Heart right ventricle (tissue), 16 donors: ENCODE data around the gene TMOD2. TPM values are rescaled to one million over a fixed set of nuclear protein-coding genes. Genes with fewer than 3 reads are reported as not detected.

ENCODE experiments used
- ATAC-seq, 8 donors: fragments of 200-7000 bp; cut with Tn5 transposase; one replicate each; pipeline ENCODE4 v1.9.1; 2020; ENCODE audit warnings: mild to moderate bottlenecking in 8 of 8, moderate library complexity in 8 of 8, moderate number of reproducible peaks in 1 of 8
- DNase-seq, 2 donors: peaks; one replicate each; pipeline ENCODE4 v3.0.0-alpha.2; 2020
- H3K27ac ChIP-seq, 10 donors: fragments of 200-600 bp; sonication (generic) in 2 of 10; one replicate each; pipeline versions ENCODE4 v1.5.0 to v1.8.0; 2020 to 2022; ENCODE audit warnings: mild to moderate bottlenecking in 3 of 10
- H3K27me3 ChIP-seq, 7 donors: fragments of 200-600 bp; one replicate each; pipeline ENCODE4 v1.8.0; 2021 to 2022; ENCODE audit warnings: mild to moderate bottlenecking in 2 of 7
- H3K36me3 ChIP-seq, 9 donors: fragments of 200-600 bp; sonication (generic) in 1 of 9; one replicate each; pipeline versions ENCODE4 v1.5.0 to v1.8.0; 2020 to 2022; ENCODE audit warnings: mild to moderate bottlenecking in 2 of 9
- H3K4me1 ChIP-seq, 9 donors: fragments of 200-600 bp; sonication (generic) in 1 of 9; one replicate each; pipeline versions ENCODE4 v1.5.0 to v1.8.0; 2020 to 2022; ENCODE audit warnings: mild to moderate bottlenecking in 4 of 9
- H3K4me3 ChIP-seq, 10 donors: fragments of 200-600 bp; sonication (generic) in 2 of 10; one replicate each; pipeline versions ENCODE4 v1.5.0 to v1.8.0; 2020 to 2022; ENCODE audit warnings: mild to moderate bottlenecking in 7 of 10, moderate library complexity in 2 of 10
- H3K9me3 ChIP-seq, 11 donors: fragments of 200-600 bp in 10 of 11; sonication (generic) in 2 of 11; one replicate each; pipeline versions ENCODE4 v1.5.0 to v1.8.0; 2013 to 2022; ENCODE audit warnings: mild to moderate bottlenecking in 2 of 11, control low read depth in 1 of 11, moderate library complexity in 1 of 11
- WGBS, 2 donors: extraction: QIAGEN DNeasy Blood & Tissue Kit; methylation state at CpG; one replicate each; pipeline ENCODE4 v1.1.7; 2013; ENCODE audit warnings: inconsistent platforms in 1 of 2; 5-methylcytosine and 5-hydroxymethylcytosine counted together
- intact Hi-C, 10 donors: fragments of 100-400 bp; cut with DNase I; formaldehyde crosslinking; loops; one replicate each; pipeline versions ENCODE4 v1.11.1 to v1.14.2; 2022
- polyA plus RNA-seq, 2 donors: library from polyadenylated mRNA; stranded (reverse); fragments of 200-250 nt; gene quantifications; one replicate each; pipeline ENCODE4 v1.2.3, GENCODE V29; 2013
- total RNA-seq, 10 donors: library from RNA; stranded (reverse); fragmentation: NEBNext Ultra II Directional in 3 of 10; extraction: Animal tissue kit (Norgen Biotek cat#: 25700) in 3 of 10; gene quantifications; one replicate each; pipeline versions ENCODE4 v1.2.1 to v1.2.4, GENCODE V29; 2021 to 2023
- TF ChIP-seq, protein P1 (sequence below), 9 donors: fragments of 200-600 bp; sonication (generic) in 2 of 9; IDR thresholded peaks; one replicate each; pipeline versions ENCODE4 v1.5.0 to v1.8.0; 2021 to 2022; ENCODE audit warnings: antibody characterized with exemption in 9 of 9, mild to moderate bottlenecking in 5 of 9, moderate library complexity in 1 of 9
- donor health status: Arrhythmogenic right ventricular cardiomyopathy.
- donor health status: ischemic (EF 13 %, LVEDD 7.1; RV severe dilation, severe dysfunction).
- donor health status: healthy with polysubstance abuse.
- donor health status: DM: no; HTN: yes; CAD: no.
- donor health status: DM: no; HTN: no; CAD: no.
- donor health status: ischemic (EF 25% LVEDD 6.9; RV normal size, moderate dysfunction).
- donor health status: ischemic (EF 25% LVEDD 5.7; RV mildly dilated, moderate dysfunction).
- donor health status: healthy.
- donor health status: DM: yes; HTN: yes; CAD: no.
- donor health status: Ischemic cardiomyopathy.
- donor health status: ischemic (EF 35%, LVEDD 5.7; RV mildly dilated, moderate dysfunction).
- donor health status: nonischemic (EF 11% LVEDD 7.7; RV severe dilation, severe dysfunction).
- donor health status: DM: yes; HTN: yes; CAD: no.
- donor health status: PGD.
- donor health status: ischemic (EF 29% LVEDD 5.4; RV normal size, mild dysfunction).
- donor health status: nonischemic (EF 23%, LVEDD 6.1; RV moderate dilation, normal function).

Gene TMOD2
- total and polyA plus RNA-seq, 12 donors: 1.5 to 8.5 (median 4.7) TPM

DNA sequence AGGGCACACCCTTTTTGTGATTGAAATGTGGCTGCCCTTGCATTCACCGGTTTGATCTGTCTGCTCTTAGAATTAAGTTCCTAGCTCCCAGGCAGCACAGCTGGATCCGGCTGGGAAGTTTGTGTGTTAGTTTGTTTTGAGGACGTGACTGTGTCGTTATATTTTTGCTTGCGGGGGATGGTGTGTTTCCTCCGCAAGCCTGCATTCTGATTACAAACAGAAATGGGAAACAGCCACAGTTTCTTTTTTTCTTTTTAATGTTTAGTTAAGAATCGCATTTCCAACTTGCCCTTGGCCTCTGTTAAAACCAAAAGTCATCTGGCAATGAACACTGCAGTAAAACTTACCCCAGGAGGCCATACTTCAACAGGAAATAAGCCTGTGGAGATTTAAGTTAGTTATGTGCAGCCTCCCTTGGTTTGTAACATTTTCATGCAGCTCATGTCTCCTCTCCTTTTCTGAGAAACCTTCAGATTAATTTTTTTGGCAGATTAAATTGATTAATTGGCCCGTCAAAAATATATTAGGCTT lies 78.9 kb downstream of the TMOD2 start:
- WGBS, 2 donors: 1 to 2% methylated on average over 8 of the region's 8 CpGs
- Histone ChIP-seq H3K36me3 (no peaks in the 10 kb centered on the region), H3K4me3 (peak overlapping the region; percentile 77 to 99 (median 92)), H3K4me1 (peaks cover 0 to 49% (median 44%) of the 10 kb centered on the region in 9 donors), H3K27ac (peak overlapping the region; percentile 82 to 99 (median 95)), H3K9me3 (no peaks in the 10 kb centered on the region), H3K27me3 (no peaks in the 10 kb centered on the region)
- intact Hi-C loops: loop anchor here in 3 of 10 donors (2.0 to 5.0 kb wide), 2 partner anchors 47 to 54 kb away; no protein-coding TSS in a partner anchor
- DNase-seq (peak in 1 of 2 donors; percentile 52), ATAC-seq (peak in 6 of 8 donors; percentile 28 to 57 (median 40))
- TF ChIP-seq, protein P1, sequence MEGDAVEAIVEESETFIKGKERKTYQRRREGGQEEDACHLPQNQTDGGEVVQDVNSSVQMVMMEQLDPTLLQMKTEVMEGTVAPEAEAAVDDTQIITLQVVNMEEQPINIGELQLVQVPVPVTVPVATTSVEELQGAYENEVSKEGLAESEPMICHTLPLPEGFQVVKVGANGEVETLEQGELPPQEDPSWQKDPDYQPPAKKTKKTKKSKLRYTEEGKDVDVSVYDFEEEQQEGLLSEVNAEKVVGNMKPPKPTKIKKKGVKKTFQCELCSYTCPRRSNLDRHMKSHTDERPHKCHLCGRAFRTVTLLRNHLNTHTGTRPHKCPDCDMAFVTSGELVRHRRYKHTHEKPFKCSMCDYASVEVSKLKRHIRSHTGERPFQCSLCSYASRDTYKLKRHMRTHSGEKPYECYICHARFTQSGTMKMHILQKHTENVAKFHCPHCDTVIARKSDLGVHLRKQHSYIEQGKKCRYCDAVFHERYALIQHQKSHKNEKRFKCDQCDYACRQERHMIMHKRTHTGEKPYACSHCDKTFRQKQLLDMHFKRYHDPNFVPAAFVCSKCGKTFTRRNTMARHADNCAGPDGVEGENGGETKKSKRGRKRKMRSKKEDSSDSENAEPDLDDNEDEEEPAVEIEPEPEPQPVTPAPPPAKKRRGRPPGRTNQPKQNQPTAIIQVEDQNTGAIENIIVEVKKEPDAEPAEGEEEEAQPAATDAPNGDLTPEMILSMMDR (IDR thresholded peaks at IDR 0.05): no peak

- intact Hi-C loops: loop anchor here in 2 of 10 donors (5.0 kb wide), 1 partner anchor 44 kb away; no protein-coding TSS in a partner anchor
- no peaks in the 10 kb centered on the region for H3K36me3 ChIP-seq
Measured at GRCh38 chr15:51833772-51834171, 82.4 kb downstream of the TMOD2 start.

GRCh38 chr15:51837792-51838251 lies 86.4 kb downstream of the TMOD2 start:
- Histone ChIP-seq H3K9me3 (no peaks in the 10 kb centered on the region), H3K27ac (peak overlapping the region in 2 of 10 donors; percentile 0 to 49), H3K4me3 (no peak overlapping the region), H3K27me3 (no peaks in the 10 kb centered on the region), H3K36me3 (no peaks in the 10 kb centered on the region), H3K4me1 (peaks cover 3 to 88% (median 69%) of the 10 kb centered on the region in 9 donors)
- TF ChIP-seq, protein P1 (IDR thresholded peaks at IDR 0.05): no peak
- no peak for DNase-seq
- intact Hi-C loops: no loop called here
- ATAC-seq: peak in 4 of 8 donors; percentile 46 to 56 (median 52)
- 45 to 52% methylated on average over 4 of the region's 4 CpGs for WGBS, 2 donors

More at GRCh38 chr15:51833772-51834171, 82.4 kb downstream of the TMOD2 start:
- no peak overlapping the region for H3K4me3 ChIP-seq
- TF ChIP-seq, protein P1 (IDR thresholded peaks at IDR 0.05): no peak
- H3K4me1 ChIP-seq: peaks cover 0 to 82% (median 76%) of the 10 kb centered on the region in 9 donors
- 89 to 98% methylated on average over 1 of the region's 1 CpG for WGBS, 2 donors
- H3K9me3 ChIP-seq: no peaks in the 10 kb centered on the region
- ATAC-seq: no peak
- no peak overlapping the region for H3K27ac ChIP-seq
- H3K27me3 ChIP-seq: no peaks in the 10 kb centered on the region
- no peak for DNase-seq

- no peak for DNase-seq
- peaks cover 3 to 88% (median 71%) of the 10 kb centered on the region in 9 donors for H3K4me1 ChIP-seq
- WGBS, 2 donors: 64 to 72% methylated on average over 2 of the region's 2 CpGs
- H3K4me3 ChIP-seq: no peak overlapping the region
- intact Hi-C loops: no loop called here
- no peaks in the 10 kb centered on the region for H3K36me3 ChIP-seq
- H3K27me3 ChIP-seq: no peaks in the 10 kb centered on the region
- H3K27ac ChIP-seq: peak overlapping the region in 1 of 10 donors; percentile 49
- ATAC-seq: peak in 1 of 8 donors; percentile 28
- no peaks in the 10 kb centered on the region for H3K9me3 ChIP-seq
- TF ChIP-seq, protein P1 (IDR thresholded peaks at IDR 0.05): no peak
Measured at GRCh38 chr15:51838270-51838669, 86.9 kb downstream of the TMOD2 start.
